Endothelial cell of umbilical vein (primary cell): ENCODE measurements around the gene GPR78. TPM values are rescaled to one million over a fixed set of nuclear protein-coding genes. Genes with fewer than 3 reads are reported as not detected.

Source experiments
- BruUV-seq: library from RNA; stranded (reverse); fragments of 400-500 nt; replicated peaks from 2 replicates; lab custom pipeline; 2021; lab: Mats Ljungman, UMichigan
- CTCF ChIA-PET: fragments of 300-600, 350-600 bp; sonication (Branson Sonifier 250); formaldehyde crosslinking; loops from one replicate; lab custom pipeline; 2021; ENCODE audit warnings: antibody characterized with exemption, inconsistent platforms; lab: Charles Lee
- POLR2A ChIA-PET: fragments of 300-600, 350-600 bp; sonication (Branson Sonifier 250); formaldehyde crosslinking; loops from one replicate; lab custom pipeline; 2021; ENCODE audit warnings: antibody characterized with exemption, inconsistent platforms; lab: Charles Lee
- DNase-seq: peaks from one replicate; pipeline ENCODE4 v3.0.0-alpha.2; 2011; ENCODE audit warnings: low read depth, low spot score
- FAIRE-seq: peaks from 2 replicates; lab custom pipeline; 2011; peaks lifted over from hg19 to GRCh38; lab: Jason Lieb, UNC
- H2AFZ ChIP-seq: 2 replicates; pipeline ENCODE4 v1.6.0; 2012; ENCODE audit warnings: low read depth, low read length, control low read depth, inconsistent platforms
- H3K27ac ChIP-seq: 2 replicates; pipeline ENCODE4 v1.5.1; 2011; ENCODE audit warnings: low read depth, mild to moderate bottlenecking, control low read depth, low read length, moderate library complexity; ENCODE audit not compliant: insufficient read depth
- H3K27me3 ChIP-seq, 2 experiments: 2 replicates each; pipeline versions ENCODE4 v1.6.0 to v1.6.1; 2011; ENCODE audit warnings: low read length in 2 of 2, mixed read lengths in 1 of 2; ENCODE audit not compliant: control insufficient read depth in 2 of 2, insufficient read depth in 2 of 2
- H3K36me3 ChIP-seq, 2 experiments: 2 replicates in 1 of 2; 3 replicates in 1 of 2; pipeline ENCODE4 v1.5.1; 2011; ENCODE audit warnings: low read length in 2 of 2, mild to moderate bottlenecking in 1 of 2, moderate library complexity in 1 of 2; ENCODE audit not compliant: control insufficient read depth in 2 of 2, insufficient read depth in 2 of 2; ENCODE audit errors: extremely low read depth in 1 of 2
- H3K4me1 ChIP-seq: 3 replicates; pipeline ENCODE4 v1.5.1; 2011; ENCODE audit warnings: mild to moderate bottlenecking, low read length; ENCODE audit not compliant: control insufficient read depth, insufficient read depth; ENCODE audit errors: extremely low read depth
- H3K4me2 ChIP-seq: 2 replicates; pipeline ENCODE4 v1.6.1; 2011; ENCODE audit warnings: low read length, control low read depth, mixed read lengths; ENCODE audit not compliant: insufficient read depth
- H3K4me3 ChIP-seq, 3 experiments: fragments of 200-600 bp in 1 of 3; sonication (generic), shearing (Covaris generic) in 1 of 3; replicated peaks in 1 of 3; 2 replicates each; pipeline ENCODE4 v1.5.1; 2011 to 2016; ENCODE audit warnings: control low read depth in 3 of 3, low read length in 3 of 3, mild to moderate bottlenecking in 2 of 3, inconsistent platforms in 1 of 3, low read depth in 1 of 3, moderate library complexity in 1 of 3; ENCODE audit not compliant: insufficient read depth in 1 of 3
- H3K79me2 ChIP-seq: 2 replicates; pipeline ENCODE4 v1.6.0; 2012; ENCODE audit warnings: low read length, inconsistent platforms; ENCODE audit not compliant: control insufficient read depth, insufficient read depth
- H3K9ac ChIP-seq: replicated peaks from 2 replicates; pipeline ENCODE3; 2011; ENCODE audit warnings: low read length, control low read depth; ENCODE audit not compliant: insufficient read depth; ENCODE audit errors: extremely low read depth
- H3K9me1 ChIP-seq: replicated peaks from 3 replicates; pipeline ENCODE4 v1.6.0; 2011; ENCODE audit warnings: mild to moderate bottlenecking, low read length; ENCODE audit not compliant: control insufficient read depth, insufficient read depth; ENCODE audit errors: extremely low read depth
- H3K9me3 ChIP-seq: replicated peaks from 2 replicates; pipeline ENCODE4 v1.5.1; 2012; ENCODE audit warnings: low read length, inconsistent platforms; ENCODE audit not compliant: control insufficient read depth, insufficient read depth
- H4K20me1 ChIP-seq: replicated peaks from 2 replicates; pipeline ENCODE3; 2011; ENCODE audit warnings: mild to moderate bottlenecking, low read length; ENCODE audit not compliant: control insufficient read depth, insufficient read depth; ENCODE audit errors: extremely low read depth
- CTCF ChIP-seq, 2 donors: IDR thresholded peaks; 1 replicate in 1 of 2; 2 replicates in 1 of 2; pipeline ENCODE4 v1.5.1; 2011; ENCODE audit warnings: low read length in 2 of 2, mild to moderate bottlenecking in 2 of 2, moderate library complexity in 2 of 2, control low read depth in 1 of 2, inconsistent platforms in 1 of 2, low read depth in 1 of 2; ENCODE audit not compliant: insufficient read depth in 1 of 2; ENCODE audit errors: extremely low read depth in 1 of 2
- EZH2 ChIP-seq: IDR thresholded peaks from 2 replicates; pipeline ENCODE4 v1.6.1; 2012; ENCODE audit warnings: borderline replicate concordance, low read depth, mild to moderate bottlenecking, moderate library complexity, low read length, inconsistent platforms; ENCODE audit not compliant: severe bottlenecking
- FOS ChIP-seq: IDR thresholded peaks from 2 replicates; pipeline ENCODE4 v1.6.1; 2011; ENCODE audit warnings: mild to moderate bottlenecking, low read length, moderate library complexity, borderline replicate concordance; ENCODE audit not compliant: insufficient read depth
- GATA2 ChIP-seq: IDR thresholded peaks from 2 replicates; pipeline ENCODE4 v1.7.0; 2011; ENCODE audit warnings: low read depth, mild to moderate bottlenecking, moderate library complexity, mixed read lengths, low read length; ENCODE audit not compliant: insufficient read length, insufficient read depth
- JUN ChIP-seq: IDR thresholded peaks from 2 replicates; pipeline ENCODE4 v1.6.1; 2011; ENCODE audit warnings: borderline replicate concordance, low read depth; ENCODE audit not compliant: insufficient read length, insufficient read depth
- MAX ChIP-seq: IDR thresholded peaks from 2 replicates; pipeline ENCODE4 v1.6.1; 2011; ENCODE audit not compliant: insufficient read depth, insufficient read length
- MYC ChIP-seq: IDR thresholded peaks from one replicate; pipeline ENCODE4 v1.6.1; 2011; ENCODE audit warnings: mild to moderate bottlenecking, low read depth, low read length
- POLR2A ChIP-seq: IDR thresholded peaks from 2 replicates; pipeline ENCODE4 v1.6.1; 2012; ENCODE audit warnings: low read depth, mild to moderate bottlenecking, control low read depth, low read length
- POLR2AphosphoS5 ChIP-seq: IDR thresholded peaks from 2 replicates; pipeline ENCODE4 v1.6.1; 2012; ENCODE audit warnings: low read depth, mild to moderate bottlenecking, control low read depth, low read length, moderate library complexity; ENCODE audit not compliant: insufficient read depth
- dilution Hi-C: fragments of 300-500 bp; cut with MboI; formaldehyde crosslinking; loops from one replicate; pipeline ENCODE4 v1.15.0; 2019; ENCODE audit warnings: low sequenced_read_pairs; ENCODE audit not compliant: extremely low pct_ligation_motif_present
- intact Hi-C: fragments of 100-400 bp; cut with micrococcal nuclease; formaldehyde crosslinking; loops from one replicate; pipeline ENCODE4 v1.10.0; 2022
- polyA plus RNA-seq, 4 experiments: library from polyadenylated mRNA; depleted of rRNA in 3 of 4; stranded (reverse) in 3 of 4; unstranded in 1 of 4; fragments of >200 nt; gene quantifications; 2 replicates each; pipeline versions ENCODE4 v1.2.1 to v1.2.3, GENCODE V29; 2011 to 2012; ENCODE audit warnings: missing spikeins in 1 of 4
- total RNA-seq: library from RNA; stranded (reverse); gene quantifications from 2 replicates; pipeline ENCODE4 v1.2.3, GENCODE V29; 2021

The GPR78 gene
- total and polyA plus RNA-seq, 2 donors (not counting 3 experiments of a cell fraction or from before 2014, with no cell fraction given), result not detected

- DNase-seq (no peak), FAIRE-seq (no peak)
- POLR2A ChIA-PET, result no interaction called here
- no peaks in the 10 kb centered on the region for H3K36me3 ChIP-seq
- no peaks in the 10 kb centered on the region for H3K9me3 ChIP-seq
- H4K20me1 ChIP-seq, result no peaks in the 10 kb centered on the region
- no peak overlapping the region for H3K9ac ChIP-seq
- no peaks in the 10 kb centered on the region for H3K4me1 ChIP-seq
- H3K4me2 ChIP-seq, result no peak overlapping the region
- no peak overlapping the region for H3K4me3 ChIP-seq
- no peaks in the 10 kb centered on the region for H3K79me2 ChIP-seq
- BruUV-seq, result no TSS peak
- no peak overlapping the region for H3K27ac ChIP-seq
- TF ChIP-seq CTCF (IDR thresholded peaks at IDR 0.05; ENCODE audit: extremely low read depth in 1 of 2, insufficient read depth in 1 of 2, low read depth in 1 of 2, low read length in 2 of 2), result no peak
- no peak for TF ChIP-seq FOS
- no peak for TF ChIP-seq POLR2AphosphoS5
- no peak for TF ChIP-seq MYC
- no peak for TF ChIP-seq GATA2
- TF ChIP-seq EZH2, result no peak
- TF ChIP-seq JUN, result no peak
- no peak for TF ChIP-seq POLR2A
- no peak for TF ChIP-seq MAX
- dilution Hi-C loops (no loop called here), intact Hi-C loops (loop anchor here (10.0 kb wide), 1 partner anchor 334 kb away; the partner anchor contains the start of gene HTRA3)
- H3K9me1 ChIP-seq, result no peaks in the 10 kb centered on the region
- H2AFZ ChIP-seq, result no peak overlapping the region
- peaks cover under 1 to 1% of the 10 kb centered on the region in 2 experiments for H3K27me3 ChIP-seq
- CTCF ChIA-PET, result interaction anchor here (0.6 kb wide), 1 partner anchor 8 kb away, joined by 3 read pairs; no protein-coding TSS in a partner anchor
These were observed 18.9 kb downstream of the GPR78 start for GRCh38 chr4:8599091-8599460.
